NOMO-1 (cell line): ENCODE results near the gene UNC45B.
"Not testable (repeated sequence)": the region's sequence is repeated elsewhere in the genome, so short reads cannot be mapped to it uniquely, and the experiment has no call there.

Source experiments
- DNase-seq, 2 experiments: peaks; one replicate each; lab custom pipeline; 2025; ENCODE audit not compliant: unreplicated experiment in 2 of 2; lab: John Stamatoyannopoulos, UW

UNC45B gene

GRCh38 chr17:35213412-35213940, 65.9 kb downstream of the UNC45B start:
- DNase-seq: no peak

- no peak for DNase-seq
Observed at GRCh38 chr17:35214192-35214591, 66.6 kb downstream of the UNC45B start.

GRCh38 chr17:35214631-35215273, 67.1 kb downstream of the UNC45B start:
- no peak for DNase-seq

- DNase-seq: no peak
Observed at GRCh38 chr17:35217107-35217506, 69.5 kb downstream of the UNC45B start.

- peak; percentile 58 to 82 for DNase-seq
Observed at GRCh38 chr17:35218915-35219314, 71.3 kb downstream of the UNC45B start.

GRCh38 chr17:35222452-35222851, 74.8 kb downstream of the UNC45B start:
- no peak for DNase-seq

GRCh38 chr17:35224436-35224835, 76.8 kb downstream of the UNC45B start:
- DNase-seq: no peak

- no peak for DNase-seq
Observed at GRCh38 chr17:35227546-35227945, 79.9 kb downstream of the UNC45B start.

- DNase-seq: no peak
Observed at GRCh38 chr17:35229638-35230037, 82.0 kb downstream of the UNC45B start.

- DNase-seq: not testable (repeated sequence)
Observed at GRCh38 chr17:35234315-35234714, 86.7 kb downstream of the UNC45B start.

- no peak for DNase-seq
Observed at GRCh38 chr17:35235289-35235688, 87.7 kb downstream of the UNC45B start.

- no peak for DNase-seq
Observed at GRCh38 chr17:35235917-35236316, 88.3 kb downstream of the UNC45B start.

- no peak for DNase-seq
Observed at GRCh38 chr17:35236821-35237220, 89.2 kb downstream of the UNC45B start.

- no peak for DNase-seq
Observed at GRCh38 chr17:35238821-35239220, 91.2 kb downstream of the UNC45B start.
